ENCODE data around the gene SNRNP48. TPM values are rescaled to one million over a fixed set of nuclear protein-coding genes. Genes with fewer than 3 reads are reported as not detected.

Gene SNRNP48
- total and polyA plus RNA-seq, 5 experiments from 2014 or later, result 9.1 to 29.2 (median 13.7) TPM

GRCh38 chr6:7587631-7588100 is 2.3 kb upstream of the SNRNP48 start:
- peak overlapping the region in 3 of 10 donors; percentile 47 to 77 (median 55) for H3K27ac Mint-ChIP-seq
- no peaks in the 10 kb centered on the region for H3K9me3 Mint-ChIP-seq
- H3K4me1 Mint-ChIP-seq, result peaks cover 23 to 41% (median 36%) of the 10 kb centered on the region in 4 donors
- H3K27me3 Mint-ChIP-seq, result peaks cover 0 to 3% (median 0%) of the 10 kb centered on the region in 5 donors
- DNase-seq, result no peak
- H3K36me3 Mint-ChIP-seq, result peaks cover 0 to 1% (median 0%) of the 10 kb centered on the region in 3 donors
- peak overlapping the region in 3 of 10 donors; percentile 7 to 44 (median 30) for H3K4me3 Mint-ChIP-seq
- ATAC-seq, result no peak
- POLR2A ChIA-PET, result no interaction called here

- Mint-ChIP-seq H3K27ac (peak overlapping the region in 2 of 10 donors; percentile 37 to 84), H3K36me3 (peaks cover 0 to 8% (median 0%) of the 10 kb centered on the region in 3 donors), H3K4me1 (peaks cover 29 to 48% (median 43%) of the 10 kb centered on the region in 4 donors), H3K27me3 (no peaks in the 10 kb centered on the region), H3K4me3 (no peak overlapping the region), H3K9me3 (no peaks in the 10 kb centered on the region)
- ATAC-seq, result no peak
- no peak for DNase-seq
- POLR2A ChIA-PET, result no interaction called here
These were observed 1.5 kb upstream of the SNRNP48 start for GRCh38 chr6:7588506-7588905.

GRCh38 chr6:7589221-7589620 is 777 bp upstream of the SNRNP48 start:
- no peaks in the 10 kb centered on the region for H3K27me3 Mint-ChIP-seq
- DNase-seq, result no peak
- H3K27ac Mint-ChIP-seq, result peak overlapping the region; percentile 72 to 98 (median 96)
- H3K4me3 Mint-ChIP-seq, result peak overlapping the region; percentile 96 to 100 (median 98)
- H3K9me3 Mint-ChIP-seq, result no peaks in the 10 kb centered on the region
- H3K36me3 Mint-ChIP-seq, result peaks cover 0 to 10% (median 0%) of the 10 kb centered on the region in 3 donors
- peaks cover 29 to 48% (median 44%) of the 10 kb centered on the region in 4 donors for H3K4me1 Mint-ChIP-seq
- no peak for ATAC-seq
- POLR2A ChIA-PET, result interaction anchor here (1.0 to 1.5 kb wide), 3 partner anchors 199 to 929 kb away, joined by 5 to 8 read pairs (median 6); partner anchors contain the start of genes CAGE1, RIOK1 and SSR1

- ATAC-seq (no peak), DNase-seq (peak in 2 of 10 donors; percentile 4 to 8)
- Mint-ChIP-seq H3K36me3 (peaks cover 0 to 25% (median 0%) of the 10 kb centered on the region in 3 donors), H3K4me1 (peaks cover 29 to 45% (median 44%) of the 10 kb centered on the region in 4 donors), H3K27ac (peak overlapping the region in 9 of 10 donors; percentile 84 to 98 (median 95)), H3K9me3 (no peaks in the 10 kb centered on the region), H3K27me3 (no peaks in the 10 kb centered on the region), H3K4me3 (peak overlapping the region; percentile 96 to 100 (median 98))
- POLR2A ChIA-PET, result no interaction called here
These were observed 912 bp downstream of the SNRNP48 start for GRCh38 chr6:7590918-7591302.

- ATAC-seq (no peak), DNase-seq (no peak)
- H3K36me3 Mint-ChIP-seq, result peaks cover 0 to 33% (median 0%) of the 10 kb centered on the region in 3 donors
- H3K9me3 Mint-ChIP-seq, result no peaks in the 10 kb centered on the region
- peak overlapping the region in 8 of 10 donors; percentile 4 to 87 (median 32) for H3K27ac Mint-ChIP-seq
- H3K27me3 Mint-ChIP-seq, result no peaks in the 10 kb centered on the region
- H3K4me1 Mint-ChIP-seq, result peaks cover 29 to 49% (median 46%) of the 10 kb centered on the region in 4 donors
- H3K4me3 Mint-ChIP-seq, result peak overlapping the region in 9 of 10 donors; percentile 42 to 100 (median 97)
- POLR2A ChIA-PET, result interaction anchor here (0.7 kb wide), 2 partner anchors 203 to 392 kb away, joined by 4 to 5 read pairs; no protein-coding TSS in a partner anchor
These were observed 1.8 kb downstream of the SNRNP48 start for GRCh38 chr6:7591770-7592169.

- Mint-ChIP-seq H3K36me3 (peaks cover 0 to 44% (median 3%) of the 10 kb centered on the region in 3 donors), H3K4me1 (peaks cover 29 to 45% (median 43%) of the 10 kb centered on the region in 4 donors)
These were observed 3.2 kb downstream of the SNRNP48 start for GRCh38 chr6:7593229-7593628.

GRCh38 chr6:7594579-7595125 is 4.7 kb downstream of the SNRNP48 start:
- no peak for DNase-seq
- H3K27me3 Mint-ChIP-seq, result no peaks in the 10 kb centered on the region
- no peak for ATAC-seq
- H3K27ac Mint-ChIP-seq, result no peak overlapping the region
- POLR2A ChIA-PET, result no interaction called here
- H3K9me3 Mint-ChIP-seq, result no peaks in the 10 kb centered on the region
- no peak overlapping the region for H3K4me3 Mint-ChIP-seq
- H3K36me3 Mint-ChIP-seq, result peaks cover 0 to 54% (median 6%) of the 10 kb centered on the region in 3 donors
- H3K4me1 Mint-ChIP-seq, result peaks cover 25 to 41% (median 38%) of the 10 kb centered on the region in 4 donors

More at GRCh38 chr6:7593229-7593628, 3.2 kb downstream of the SNRNP48 start:
- Mint-ChIP-seq H3K27me3 (no peaks in the 10 kb centered on the region), H3K4me3 (no peak overlapping the region), H3K9me3 (no peaks in the 10 kb centered on the region), H3K27ac (peak overlapping the region in 5 of 10 donors; percentile 4 to 64 (median 41))
- no peak for ATAC-seq
- POLR2A ChIA-PET, result no interaction called here
- DNase-seq, result no peak

GRCh38 chr6:7604003-7604402 is 14.0 kb downstream of the SNRNP48 start:
- no peaks in the 10 kb centered on the region for H3K9me3 Mint-ChIP-seq
- no peak overlapping the region for H3K4me3 Mint-ChIP-seq
- no peak for ATAC-seq
- H3K27me3 Mint-ChIP-seq, result no peaks in the 10 kb centered on the region
- peaks cover 13 to 88% (median 37%) of the 10 kb centered on the region in 3 donors for H3K36me3 Mint-ChIP-seq
- H3K27ac Mint-ChIP-seq, result peak overlapping the region in 1 of 10 donors; percentile 48
- H3K4me1 Mint-ChIP-seq, result peaks cover 0 to 6% (median 1%) of the 10 kb centered on the region in 4 donors
- no peak for DNase-seq
- POLR2A ChIA-PET, result no interaction called here

GRCh38 chr6:7604506-7604905 is 14.5 kb downstream of the SNRNP48 start:
- no peak for ATAC-seq
- H3K27me3 Mint-ChIP-seq, result no peaks in the 10 kb centered on the region
- peaks cover 13 to 86% (median 37%) of the 10 kb centered on the region in 3 donors for H3K36me3 Mint-ChIP-seq
- POLR2A ChIA-PET, result no interaction called here
- peaks cover 0 to 6% (median 1%) of the 10 kb centered on the region in 4 donors for H3K4me1 Mint-ChIP-seq
- no peak overlapping the region for H3K4me3 Mint-ChIP-seq
- peak overlapping the region in 2 of 10 donors; percentile 23 to 48 for H3K27ac Mint-ChIP-seq
- DNase-seq, result no peak
- no peaks in the 10 kb centered on the region for H3K9me3 Mint-ChIP-seq

- peak; percentile 41 to 52 for ATAC-seq
- H3K4me1 Mint-ChIP-seq, result peaks cover 7 to 13% (median 11%) of the 10 kb centered on the region in 4 donors
- H3K27me3 Mint-ChIP-seq, result peaks cover 0 to 9% (median 0%) of the 10 kb centered on the region in 5 donors
- H3K4me3 Mint-ChIP-seq, result peak overlapping the region in 4 of 10 donors; percentile 0 to 5 (median 2)
- POLR2A ChIA-PET, result interaction anchor here (1.0 kb wide), 1 partner anchor 340 kb away, joined by 5 read pairs; no protein-coding TSS in a partner anchor
- peak overlapping the region in 6 of 10 donors; percentile 13 to 61 (median 30) for H3K27ac Mint-ChIP-seq
- H3K36me3 Mint-ChIP-seq, result peaks cover 0 to 18% (median 0%) of the 10 kb centered on the region in 3 donors
- peak in 7 of 10 donors; percentile 16 to 66 (median 45) for DNase-seq
- H3K9me3 Mint-ChIP-seq, result no peaks in the 10 kb centered on the region
These were observed 25.8 kb downstream of the SNRNP48 start for GRCh38 chr6:7615611-7616383.

- Mint-ChIP-seq H3K36me3 (peaks cover 0 to 6% (median 0%) of the 10 kb centered on the region in 3 donors), H3K27me3 (peaks cover 0 to 9% (median 3%) of the 10 kb centered on the region in 5 donors), H3K4me1 (peaks cover 7 to 13% (median 11%) of the 10 kb centered on the region in 4 donors), H3K9me3 (no peaks in the 10 kb centered on the region), H3K4me3 (no peak overlapping the region), H3K27ac (peak overlapping the region in 4 of 10 donors; percentile 1 to 35 (median 24))
- POLR2A ChIA-PET, result no interaction called here
- ATAC-seq, result no peak
- DNase-seq, result no peak
These were observed 28.1 kb downstream of the SNRNP48 start for GRCh38 chr6:7617801-7618764.

- POLR2A ChIA-PET, result no interaction called here
- ATAC-seq (no peak), DNase-seq (no peak)
- peaks cover 0 to 6% (median 5%) of the 10 kb centered on the region in 4 donors for H3K4me1 Mint-ChIP-seq
- H3K27ac Mint-ChIP-seq, result no peak overlapping the region
- H3K27me3 Mint-ChIP-seq, result peaks cover 3 to 9% (median 6%) of the 10 kb centered on the region in 5 donors
- no peak overlapping the region for H3K4me3 Mint-ChIP-seq
- H3K36me3 Mint-ChIP-seq, result no peaks in the 10 kb centered on the region
- no peaks in the 10 kb centered on the region for H3K9me3 Mint-ChIP-seq
These were observed 31.8 kb downstream of the SNRNP48 start for GRCh38 chr6:7621761-7622160.

All from naive thymus-derived CD8-positive, alpha-beta T cell (primary cell).